SHP77 (cell line): Measurements from ENCODE around the gene DMBT1.
"Not testable (repeated sequence)": the region's sequence is repeated elsewhere in the genome, so short reads cannot be mapped to it uniquely, and the experiment has no call there.

Experiments used
- DNase-seq, 2 experiments: peaks; one replicate each; lab custom pipeline; 2025; lab: John Stamatoyannopoulos, UW

The DMBT1 gene

GRCh38 chr10:122577311-122577885 is 16.8 kb downstream of the DMBT1 start:
- no peak for DNase-seq

DNA sequence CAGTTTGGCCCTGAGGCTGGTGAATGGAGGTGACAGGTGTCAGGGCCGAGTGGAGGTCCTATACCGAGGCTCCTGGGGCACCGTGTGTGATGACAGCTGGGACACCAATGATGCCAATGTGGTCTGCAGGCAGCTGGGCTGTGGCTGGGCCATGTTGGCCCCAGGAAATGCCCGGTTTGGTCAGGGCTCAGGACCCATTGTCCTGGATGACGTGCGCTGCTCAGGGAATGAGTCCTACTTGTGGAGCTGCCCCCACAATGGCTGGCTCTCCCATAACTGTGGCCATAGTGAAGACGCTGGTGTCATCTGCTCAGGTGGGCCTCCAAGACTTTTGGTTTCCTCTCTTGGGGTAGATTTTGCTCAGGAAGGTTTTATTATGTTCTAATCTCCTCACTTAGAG is 25.5 kb downstream of the DMBT1 start:
- not testable (repeated sequence) for DNase-seq

DNA sequence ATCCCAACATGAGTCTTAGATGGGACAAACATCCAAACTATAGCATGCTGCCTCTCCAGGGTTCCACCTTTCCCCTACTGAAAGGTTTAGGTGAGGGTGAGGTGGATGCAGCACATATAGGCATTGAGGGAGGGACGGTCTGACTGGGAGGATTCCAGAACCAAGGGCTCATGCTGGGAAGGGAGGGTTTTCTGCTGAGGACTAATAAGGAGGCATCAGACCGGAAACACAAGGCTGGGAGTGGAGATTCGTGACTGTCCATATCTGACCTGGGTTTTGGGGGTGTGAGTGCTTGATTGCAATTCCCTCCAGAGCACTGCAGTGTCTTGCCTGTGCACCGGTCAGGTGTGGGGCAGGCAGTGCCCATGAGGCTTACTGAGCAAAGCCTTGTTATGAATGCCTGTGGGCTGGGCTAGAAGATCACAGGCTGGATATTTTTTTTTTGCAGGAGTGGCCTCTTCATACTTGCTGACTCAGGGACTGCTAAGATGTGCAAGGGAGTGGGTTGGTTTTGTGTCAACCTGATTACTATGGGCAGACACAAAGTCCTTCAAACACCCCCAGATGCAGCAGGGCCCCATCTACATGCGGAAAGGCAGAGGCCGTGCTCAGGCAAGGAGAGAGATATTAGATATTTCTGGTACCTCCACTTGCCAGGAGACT is 26.7 kb downstream of the DMBT1 start:
- no peak for DNase-seq

DNA sequence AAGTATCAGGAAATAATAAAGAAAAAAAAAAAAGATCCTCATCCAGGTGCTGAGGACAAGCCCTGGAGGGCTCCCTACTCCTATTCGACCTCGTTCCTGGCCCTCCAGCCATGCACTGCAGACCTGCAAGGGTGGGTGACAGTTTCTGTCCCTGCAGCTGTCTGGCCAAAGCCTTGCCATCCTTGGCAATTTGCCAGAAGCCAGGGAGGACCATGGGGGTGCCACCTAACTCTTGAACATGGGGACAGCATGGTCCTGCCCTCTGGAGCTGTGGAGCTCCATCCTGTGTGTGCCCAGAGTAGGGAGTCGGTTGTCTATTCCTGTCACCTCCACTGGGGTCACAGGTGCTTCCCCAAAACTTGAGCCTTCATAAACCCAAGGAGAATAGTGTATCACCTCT is 27.8 kb downstream of the DMBT1 start:
- DNase-seq, result no peak

- no peak for DNase-seq
Measured at GRCh38 chr10:122590153-122590552, 29.6 kb downstream of the DMBT1 start.

DNA sequence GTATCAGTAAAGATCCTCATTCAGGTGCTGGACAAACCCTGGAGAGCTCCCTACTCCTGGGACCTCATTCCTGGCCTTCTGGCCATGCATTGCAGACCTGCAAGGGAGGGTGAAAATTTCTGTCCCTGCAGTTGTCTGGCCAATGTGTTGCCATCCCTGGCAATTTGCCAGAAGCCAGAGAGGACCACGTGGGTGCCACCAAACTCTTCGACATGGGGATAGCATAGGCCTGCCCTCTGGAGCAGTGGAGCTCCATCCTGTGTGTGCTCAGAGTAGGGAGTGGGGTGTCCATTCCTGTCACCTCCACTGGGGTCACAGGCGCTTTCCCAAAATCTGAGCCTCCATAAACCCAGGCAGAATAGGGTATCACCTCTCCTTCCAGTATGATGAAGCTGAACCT is 31.2 kb downstream of the DMBT1 start:
- DNase-seq, result no peak

DNA sequence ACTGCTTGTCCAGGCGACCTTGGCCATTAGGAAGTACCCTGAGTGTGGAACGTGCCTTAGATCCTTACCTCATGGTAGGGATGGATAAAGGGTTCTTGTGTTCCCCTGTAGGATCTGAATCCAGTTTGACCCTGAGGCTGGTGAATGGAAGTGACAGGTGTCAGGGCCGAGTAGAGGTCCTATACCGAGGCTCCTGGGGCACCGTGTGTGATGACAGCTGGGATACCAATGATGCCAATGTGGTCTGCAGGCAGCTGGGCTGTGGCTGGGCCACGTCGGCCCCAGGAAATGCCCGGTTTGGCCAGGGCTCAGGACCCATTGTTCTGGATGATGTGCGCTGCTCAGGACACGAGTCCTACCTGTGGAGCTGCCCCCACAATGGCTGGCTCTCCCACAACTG is 31.6 kb downstream of the DMBT1 start:
- no peak for DNase-seq

DNA sequence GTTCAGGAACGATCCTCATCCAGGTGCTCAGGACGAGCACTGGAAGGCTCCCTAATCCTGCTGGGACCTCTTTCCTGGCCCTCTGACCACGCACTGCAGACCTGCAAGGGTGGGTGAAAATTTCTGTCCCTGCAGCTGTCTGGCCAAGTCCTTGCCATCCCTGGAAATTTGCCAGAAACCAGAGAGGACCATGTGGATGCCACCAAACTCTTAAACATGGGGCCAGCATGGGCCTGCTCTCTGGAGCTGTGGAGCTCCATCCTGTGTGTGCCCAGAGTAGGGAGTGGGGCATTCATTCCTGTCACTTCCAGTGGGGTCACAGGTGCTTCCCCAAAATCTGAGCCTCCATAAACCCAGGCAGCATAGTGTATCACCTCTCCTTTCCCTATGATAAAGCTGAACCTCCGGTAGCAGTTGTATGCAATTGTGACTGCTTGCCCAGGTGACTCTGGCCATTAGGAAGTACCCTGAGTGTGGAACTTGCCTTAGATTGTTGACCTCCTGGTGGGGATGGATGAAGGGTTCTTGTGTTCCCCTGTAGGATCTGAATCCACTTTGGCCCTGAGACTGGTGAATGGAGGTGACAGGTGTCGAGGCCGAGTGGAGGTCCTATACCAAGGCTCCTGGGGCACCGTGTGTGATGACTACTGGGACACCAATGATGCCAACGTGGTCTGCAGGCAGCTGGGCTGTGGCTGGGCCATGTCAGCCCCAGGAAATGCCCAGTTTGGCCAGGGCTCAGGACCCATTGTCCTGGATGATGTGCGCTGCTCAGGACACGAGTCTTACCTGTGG is 57.1 kb downstream of the DMBT1 start:
- DNase-seq, result no peak

GRCh38 chr10:122618461-122619165 is 58.1 kb downstream of the DMBT1 start:
- DNase-seq, result no peak

GRCh38 chr10:122620961-122621360 is 60.4 kb downstream of the DMBT1 start:
- DNase-seq, result not testable (repeated sequence)

GRCh38 chr10:122624546-122624945 is 64.0 kb downstream of the DMBT1 start:
- DNase-seq, result no peak

DNA sequence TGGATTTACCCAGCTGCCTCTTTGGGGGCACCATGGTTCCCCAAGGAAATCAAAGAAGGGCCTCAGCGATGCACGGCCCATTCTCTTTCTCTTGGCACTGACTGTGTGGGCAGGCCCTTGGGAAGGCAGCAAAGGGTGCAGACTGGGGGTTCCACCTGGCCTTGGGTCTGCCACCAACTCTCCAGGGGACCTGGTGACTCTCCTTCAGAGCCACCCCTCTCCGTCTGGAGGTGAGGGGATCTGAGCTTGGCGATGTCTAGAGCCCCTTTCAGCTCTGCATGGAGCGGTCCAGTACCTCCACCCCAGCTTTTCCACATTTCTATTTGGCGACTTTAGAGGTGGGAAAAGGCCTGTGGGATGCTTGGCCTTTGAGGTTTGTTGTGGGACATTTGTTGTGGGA is 70.0 kb downstream of the DMBT1 start:
- DNase-seq, result no peak

DNA sequence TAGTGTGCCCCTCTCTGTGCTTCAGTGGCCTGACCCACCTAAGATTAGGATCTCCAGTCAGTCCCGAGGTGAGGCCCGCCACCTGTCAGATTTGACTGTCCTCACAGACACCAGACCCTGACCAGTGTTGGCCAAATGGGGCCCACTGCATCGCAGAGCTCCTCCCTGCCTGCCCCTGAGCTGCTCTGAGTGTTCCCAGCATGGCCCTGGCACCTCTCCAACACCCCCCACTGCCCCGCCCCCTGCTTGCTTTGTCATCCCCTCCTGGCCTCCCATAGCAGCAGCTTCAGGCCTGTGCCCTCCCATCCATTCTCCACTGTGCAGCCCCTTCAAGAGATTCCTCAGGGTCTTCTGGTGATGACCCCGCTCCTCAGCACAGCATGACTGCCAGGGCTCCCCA is 71.5 kb downstream of the DMBT1 start:
- DNase-seq, result peak in 1 of 2 experiments; percentile 1

DNA sequence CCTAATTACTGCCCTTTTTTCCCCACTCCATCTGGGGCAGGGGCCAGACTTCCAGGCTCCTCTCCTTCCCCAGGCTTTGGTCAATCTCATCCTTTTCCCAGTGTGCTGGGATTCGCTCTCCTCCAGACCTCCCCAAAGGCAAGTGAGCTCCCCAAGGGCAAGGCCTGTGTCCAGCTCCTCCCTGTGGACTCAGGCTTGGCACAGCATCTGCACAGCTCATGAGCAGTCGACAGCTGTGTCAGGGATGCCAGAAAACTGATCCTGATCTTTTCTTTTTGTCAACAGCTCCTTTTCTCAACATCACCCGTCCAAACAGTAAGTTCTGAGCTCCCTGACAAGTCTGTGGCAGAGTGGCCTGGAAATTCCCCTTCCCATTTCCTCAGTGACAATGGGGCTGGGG is 72.0 kb downstream of the DMBT1 start:
- DNase-seq, result no peak

- DNase-seq, result no peak
Measured at GRCh38 chr10:122636953-122637352, 76.4 kb downstream of the DMBT1 start.

DNA sequence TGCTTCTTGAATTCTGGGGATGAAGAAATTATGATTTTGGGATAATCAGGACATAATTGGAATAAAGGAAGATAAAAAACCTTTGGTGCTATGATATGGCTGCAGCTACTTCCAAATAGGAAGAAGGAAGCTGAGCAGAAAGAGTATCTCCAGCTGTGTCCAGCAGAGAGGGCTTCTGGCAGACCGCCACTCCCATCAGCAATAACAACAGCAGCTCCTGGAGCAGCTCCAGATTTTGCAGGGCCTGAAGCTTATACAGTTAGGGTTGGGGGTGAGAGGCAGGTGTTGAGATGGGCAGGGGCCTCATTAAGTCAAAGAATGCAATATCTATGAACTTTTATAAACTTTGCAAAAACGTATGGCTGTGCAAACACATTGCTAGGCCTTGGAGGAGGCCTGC is 76.8 kb downstream of the DMBT1 start:
- DNase-seq, result peak in 1 of 2 experiments; percentile 7

DNA sequence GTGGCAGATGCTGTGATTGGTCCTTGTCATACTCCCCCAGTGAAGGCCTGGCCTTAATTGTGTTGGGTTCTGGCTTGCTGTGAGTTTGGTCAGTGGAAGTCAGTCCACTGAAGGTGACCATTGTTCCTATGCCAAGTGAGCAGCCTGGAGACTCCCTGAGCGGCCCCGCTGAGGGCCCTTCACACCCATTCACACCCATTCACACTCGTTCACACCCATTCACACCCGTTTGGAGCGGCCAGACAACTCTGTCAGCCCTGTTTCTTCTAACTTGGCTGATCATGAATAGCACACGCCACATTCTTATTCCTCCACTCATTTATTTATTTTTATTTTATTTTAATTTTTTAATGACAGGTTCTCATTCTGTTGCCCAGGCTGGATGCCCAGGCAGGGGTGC is 77.6 kb downstream of the DMBT1 start:
- DNase-seq, result no peak

DNA sequence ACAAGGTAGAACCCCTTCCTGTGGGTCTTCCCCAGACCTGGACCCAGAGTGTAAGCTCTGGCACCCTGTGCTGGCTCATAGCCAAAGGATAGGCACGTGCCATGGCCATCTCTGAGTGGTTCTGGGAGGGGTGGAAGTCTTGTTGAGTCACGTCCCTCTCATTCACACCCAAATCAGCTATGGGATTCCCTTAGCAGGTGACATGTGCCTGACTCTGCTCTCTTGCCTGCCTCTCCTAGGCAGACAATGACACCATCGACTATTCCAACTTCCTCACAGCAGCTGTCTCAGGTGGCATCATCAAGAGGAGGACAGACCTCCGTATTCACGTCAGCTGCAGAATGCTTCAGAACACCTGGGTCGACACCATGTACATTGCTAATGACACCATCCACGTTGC is 79.2 kb downstream of the DMBT1 start:
- peak in 1 of 2 experiments; percentile 3 for DNase-seq

GRCh38 chr10:122640921-122641320 is 80.4 kb downstream of the DMBT1 start:
- DNase-seq, result no peak

- no peak for DNase-seq
Measured at GRCh38 chr10:122642726-122643605, 82.4 kb downstream of the DMBT1 start.

DNA sequence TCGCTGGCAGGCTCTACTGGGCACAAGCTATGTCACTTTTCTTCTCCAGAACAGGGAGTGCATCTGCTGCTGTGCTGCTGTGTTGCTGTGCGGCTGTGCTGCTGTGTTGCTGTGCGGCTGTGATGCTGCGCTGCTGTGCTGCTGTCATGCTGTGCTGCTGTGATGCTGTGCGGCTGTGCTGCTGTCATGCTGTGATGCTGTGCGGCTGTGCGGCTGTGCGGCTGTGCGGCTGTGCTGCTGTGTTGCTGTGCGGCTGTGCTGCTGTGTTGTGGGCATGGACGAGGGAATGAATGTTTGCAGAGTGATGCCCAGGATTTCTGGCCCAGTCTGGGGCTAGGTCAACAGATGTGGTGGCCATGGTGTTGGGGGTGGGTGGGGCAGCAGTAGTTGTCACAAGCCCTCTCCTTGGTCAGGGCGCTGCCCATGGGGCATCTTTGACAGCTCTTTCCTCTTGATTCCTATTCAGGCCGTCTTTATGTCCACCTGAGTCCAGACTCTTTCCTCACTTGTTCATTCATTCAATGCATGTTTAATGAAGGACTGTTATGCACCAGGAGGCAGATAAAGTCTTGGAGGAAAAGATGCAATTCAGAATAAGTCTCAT is 83.5 kb downstream of the DMBT1 start:
- no peak for DNase-seq
